GM21576 (cell line): Measurements from ENCODE around the gene ARSA.

Experiments used
- ATAC-seq: cut with Tn5 transposase; IDR thresholded peaks from one replicate; pipeline ENCODE4 v1.9.1; 2021; ENCODE audit warnings: mild to moderate bottlenecking, moderate library complexity; ENCODE audit not compliant: unreplicated experiment

Gene ARSA

GRCh38 chr22:50582493-50583293, 45.3 kb downstream of the ARSA start, which contains the start of gene CHKB:
TSS of gene CHKB (minus strand) at chr22:50582849. CDS start at chr22:50582781, 68 bp downstream.
- peak; percentile 85 for ATAC-seq

- peak; percentile 25 for ATAC-seq
These were observed 45.9 kb downstream of the ARSA start for GRCh38 chr22:50581950-50582492.

- ATAC-seq, result no peak
These were observed 46.7 kb downstream of the ARSA start for GRCh38 chr22:50581031-50581949.

GRCh38 chr22:50579752-50580151, 48.2 kb downstream of the ARSA start:
- ATAC-seq, result no peak

GRCh38 chr22:50578776-50579310, 49.1 kb downstream of the ARSA start:
- no peak for ATAC-seq

- no peak for ATAC-seq
These were observed 49.8 kb downstream of the ARSA start, which contains the start of gene CPT1B for GRCh38 chr22:50577987-50578775. TSS of gene CPT1B (minus strand) at chr22:50578427. CDS start at chr22:50577915, 512 bp downstream.

- no peak for ATAC-seq
These were observed 50.3 kb downstream of the ARSA start for GRCh38 chr22:50577697-50577986.

- no peak for ATAC-seq
These were observed 50.9 kb downstream of the ARSA start for GRCh38 chr22:50576806-50577696.

- no peak for ATAC-seq
These were observed 51.9 kb downstream of the ARSA start for GRCh38 chr22:50576070-50576469.

GRCh38 chr22:50575426-50575941, 52.5 kb downstream of the ARSA start:
- ATAC-seq, result no peak
